Prostate gland (tissue), 2 donors: ENCODE measurements around the gene CCDC88B. TPM values are rescaled to one million over a fixed set of nuclear protein-coding genes. Genes with fewer than 3 reads are reported as not detected.

ENCODE experiments used
- DNase-seq: peaks from one replicate; pipeline ENCODE4 v3.0.0-alpha.2; 2019; ENCODE audit warnings: low spot score
- H3K27ac ChIP-seq, 2 donors: fragments of 200-600 bp; sonication (generic); 2 replicates each; pipeline ENCODE4 v1.5.1; 2017 to 2019
- H3K27me3 ChIP-seq: fragments of 200-600 bp; sonication (generic); replicated peaks from 2 replicates; pipeline ENCODE4 v1.5.1; 2019; ENCODE audit not compliant: insufficient read depth
- H3K36me3 ChIP-seq, 2 donors: fragments of 200-600 bp; sonication (generic); 1 replicate in 1 of 2; 2 replicates in 1 of 2; pipeline versions ENCODE4 v1.5.1 to v1.8.1; 2017 to 2019
- H3K4me1 ChIP-seq: fragments of 200-600 bp; sonication (generic); replicated peaks from 2 replicates; pipeline ENCODE4 v1.5.1; 2019
- H3K4me3 ChIP-seq, 2 donors: fragments of 200-600 bp; sonication (generic); 2 replicates each; pipeline ENCODE4 v1.5.1; 2017 to 2019
- H3K9me3 ChIP-seq: fragments of 200-600 bp; sonication (generic); 2 replicates; pipeline ENCODE4 v1.5.1; 2017
- POLR2A ChIP-seq: fragments of 450-650 bp; IDR thresholded peaks from one replicate; pipeline ENCODE4 v1.6.1; 2016; ENCODE audit warnings: antibody characterized with exemption, mild to moderate bottlenecking
- POLR2AphosphoS5 ChIP-seq: sonication (generic); formaldehyde crosslinking; IDR thresholded peaks from one replicate; pipeline ENCODE4 v1.6.1; 2017; ENCODE audit warnings: antibody characterized with exemption
- WGBS: methylation state at CpG from one replicate; pipeline ENCODE4 v1.1.5; 2018; 5-methylcytosine and 5-hydroxymethylcytosine counted together
- intact Hi-C: fragments of 100-400 bp; cut with DNase I; formaldehyde crosslinking; loops from one replicate; pipeline ENCODE4 v1.14.2; 2022
- total RNA-seq, 2 donors: library from RNA; depleted of rRNA; stranded (reverse); fragments of >200 nt; gene quantifications; one replicate each; pipeline ENCODE4 v1.1.0, GENCODE V29; 2016
- TF ChIP-seq, protein P1 (sequence below), 4 experiments: fragments of 200-600 bp in 2 of 4; fragments of 450-650 bp in 2 of 4; sonication (generic) in 2 of 4; IDR thresholded peaks; 1 replicate in 3 of 4; 2 replicates in 1 of 4; pipeline ENCODE4 v1.5.1; 2016 to 2019; ENCODE audit warnings: antibody characterized with exemption in 4 of 4, mild to moderate bottlenecking in 2 of 4, moderate library complexity in 2 of 4

CCDC88B gene
- total RNA-seq, 2 donors from 2014 or later: 3.0 to 10.0 TPM

DNA sequence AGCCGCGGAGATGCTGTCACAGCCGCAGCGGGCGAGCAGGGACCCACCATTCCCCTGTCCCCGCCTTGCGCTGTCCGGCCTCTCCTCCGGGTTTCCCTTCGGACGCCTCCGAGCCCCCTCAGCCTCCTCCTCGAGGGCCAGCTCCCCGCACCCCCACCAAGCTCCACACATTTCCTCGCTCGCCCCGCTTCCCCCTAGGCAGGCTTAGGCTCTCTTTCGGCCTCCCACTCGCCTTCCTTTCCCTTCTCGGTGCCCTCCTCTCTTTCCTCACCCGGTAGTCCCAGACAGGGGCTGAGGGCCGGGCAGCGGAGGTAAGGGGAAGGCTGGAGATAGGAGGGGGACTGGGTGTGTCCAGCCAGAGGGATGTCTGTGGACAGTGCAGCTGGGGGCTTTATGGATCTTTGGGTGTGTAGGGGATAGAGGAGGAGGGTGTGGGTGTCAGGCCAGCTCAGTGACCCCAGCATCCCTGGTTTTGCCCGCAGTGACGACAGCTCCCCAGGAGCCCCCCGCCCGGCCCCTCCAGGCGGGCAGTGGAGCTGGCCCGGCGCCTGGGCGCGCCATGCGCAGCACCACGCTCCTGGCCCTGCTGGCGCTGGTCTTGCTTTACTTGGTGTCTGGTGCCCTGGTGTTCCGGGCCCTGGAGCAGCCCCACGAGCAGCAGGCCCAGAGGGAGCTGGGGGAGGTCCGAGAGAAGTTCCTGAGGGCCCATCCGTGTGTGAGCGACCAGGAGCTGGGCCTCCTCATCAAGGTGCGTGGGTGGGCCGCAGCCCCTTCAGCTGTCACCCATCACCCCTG lies 47.3 kb upstream of the CCDC88B start:
- intact Hi-C loops: no loop called here
- peaks cover 3% of the 10 kb centered on the region for H3K4me1 ChIP-seq
- WGBS: 46% methylated on average over 42 of the region's 42 CpGs
- no peak for TF ChIP-seq POLR2AphosphoS5
- no peak for TF ChIP-seq POLR2A
- TF ChIP-seq, protein P1, sequence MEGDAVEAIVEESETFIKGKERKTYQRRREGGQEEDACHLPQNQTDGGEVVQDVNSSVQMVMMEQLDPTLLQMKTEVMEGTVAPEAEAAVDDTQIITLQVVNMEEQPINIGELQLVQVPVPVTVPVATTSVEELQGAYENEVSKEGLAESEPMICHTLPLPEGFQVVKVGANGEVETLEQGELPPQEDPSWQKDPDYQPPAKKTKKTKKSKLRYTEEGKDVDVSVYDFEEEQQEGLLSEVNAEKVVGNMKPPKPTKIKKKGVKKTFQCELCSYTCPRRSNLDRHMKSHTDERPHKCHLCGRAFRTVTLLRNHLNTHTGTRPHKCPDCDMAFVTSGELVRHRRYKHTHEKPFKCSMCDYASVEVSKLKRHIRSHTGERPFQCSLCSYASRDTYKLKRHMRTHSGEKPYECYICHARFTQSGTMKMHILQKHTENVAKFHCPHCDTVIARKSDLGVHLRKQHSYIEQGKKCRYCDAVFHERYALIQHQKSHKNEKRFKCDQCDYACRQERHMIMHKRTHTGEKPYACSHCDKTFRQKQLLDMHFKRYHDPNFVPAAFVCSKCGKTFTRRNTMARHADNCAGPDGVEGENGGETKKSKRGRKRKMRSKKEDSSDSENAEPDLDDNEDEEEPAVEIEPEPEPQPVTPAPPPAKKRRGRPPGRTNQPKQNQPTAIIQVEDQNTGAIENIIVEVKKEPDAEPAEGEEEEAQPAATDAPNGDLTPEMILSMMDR (IDR thresholded peaks at IDR 0.05): no peak
- no peak overlapping the region for H3K27ac ChIP-seq
- no peaks in the 10 kb centered on the region for H3K36me3 ChIP-seq
- H3K4me3 ChIP-seq: peak overlapping the region in 1 of 2 donors; percentile 19
- DNase-seq: no peak
- H3K27me3 ChIP-seq: peaks cover 5% of the 10 kb centered on the region
- H3K9me3 ChIP-seq: no peaks in the 10 kb centered on the region

DNA sequence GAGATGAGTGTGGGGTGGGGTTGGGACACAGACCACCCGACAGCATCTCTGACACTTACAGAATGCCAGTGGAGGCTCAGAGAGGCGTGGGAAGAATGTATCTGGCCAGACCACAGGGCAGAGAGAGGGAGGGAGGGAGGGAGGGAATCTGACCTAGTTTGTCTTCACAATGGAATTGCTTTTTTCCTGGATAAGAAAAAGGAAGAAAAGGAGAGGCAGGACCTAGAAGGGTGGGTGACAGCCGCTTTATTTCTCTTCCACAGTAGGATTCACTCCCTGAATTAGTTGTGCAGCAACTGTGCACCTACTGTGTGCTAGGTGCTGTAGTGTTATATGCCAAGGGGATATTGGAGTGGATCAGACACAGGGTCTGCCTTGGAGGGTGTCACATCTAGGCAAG lies 45.2 kb upstream of the CCDC88B start:
- DNase-seq: no peak
- TF ChIP-seq, protein P1 (IDR thresholded peaks at IDR 0.05): no peak
- TF ChIP-seq POLR2A: no peak
- TF ChIP-seq POLR2AphosphoS5: no peak
- H3K9me3 ChIP-seq: no peaks in the 10 kb centered on the region
- intact Hi-C loops: no loop called here
- no peaks in the 10 kb centered on the region for H3K36me3 ChIP-seq
- no peak overlapping the region for H3K4me3 ChIP-seq
- peaks cover 6% of the 10 kb centered on the region for H3K27me3 ChIP-seq
- peaks cover 9% of the 10 kb centered on the region for H3K4me1 ChIP-seq
- 58% methylated on average over 3 of the region's 3 CpGs for WGBS
- no peak overlapping the region for H3K27ac ChIP-seq

DNA sequence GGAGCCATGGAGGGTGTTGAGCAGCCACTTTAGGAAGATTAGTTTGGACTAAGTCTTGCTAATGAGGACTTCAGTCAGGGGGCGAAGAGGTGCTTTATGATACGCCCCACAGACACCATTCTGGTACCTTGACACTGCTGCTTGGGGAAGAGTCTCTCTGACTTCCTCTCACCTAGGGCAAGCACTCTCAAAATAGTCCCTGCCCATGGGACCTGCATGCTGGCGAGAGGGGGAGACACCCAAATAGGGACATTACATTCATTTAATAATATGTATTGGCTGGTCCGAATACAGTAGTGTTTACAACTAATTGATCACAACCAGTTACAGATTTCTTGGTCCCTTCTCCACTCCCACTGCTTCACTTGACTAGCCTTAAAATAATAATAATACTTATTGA lies 44.2 kb upstream of the CCDC88B start:
- no peak overlapping the region for H3K27ac ChIP-seq
- TF ChIP-seq POLR2A (no peak), POLR2AphosphoS5 (no peak)
- TF ChIP-seq, protein P1 (IDR thresholded peaks at IDR 0.05): no peak
- peaks cover 17% of the 10 kb centered on the region for H3K4me1 ChIP-seq
- no peak for DNase-seq
- intact Hi-C loops: no loop called here
- WGBS: 92% methylated on average over 4 of the region's 4 CpGs
- H3K27me3 ChIP-seq: peaks cover 9% of the 10 kb centered on the region
- no peaks in the 10 kb centered on the region for H3K36me3 ChIP-seq
- no peak overlapping the region for H3K4me3 ChIP-seq
- no peaks in the 10 kb centered on the region for H3K9me3 ChIP-seq

DNA sequence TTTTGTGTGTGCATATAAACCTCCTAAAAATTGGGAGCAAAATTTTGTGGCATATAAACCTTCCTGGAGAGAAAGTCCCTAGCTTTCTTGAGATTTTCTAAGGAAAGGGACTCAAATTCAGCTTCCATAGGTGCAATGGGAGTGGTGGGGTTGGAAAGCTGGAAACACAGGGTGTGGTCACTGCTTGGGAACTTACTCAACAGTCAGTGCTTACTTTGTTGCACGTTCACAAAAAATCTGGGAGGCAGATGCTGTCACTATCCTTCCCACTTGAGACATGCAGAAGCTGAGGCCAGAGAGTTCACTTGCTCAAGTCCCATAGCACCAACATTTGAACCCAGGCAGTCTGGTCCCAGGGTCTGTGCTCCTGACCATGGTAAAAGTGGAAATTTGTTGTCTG lies 43.8 kb upstream of the CCDC88B start:
- Histone ChIP-seq H3K4me1 (peaks cover 18% of the 10 kb centered on the region), H3K36me3 (no peaks in the 10 kb centered on the region), H3K27me3 (peaks cover 9% of the 10 kb centered on the region), H3K27ac (no peak overlapping the region), H3K9me3 (no peaks in the 10 kb centered on the region), H3K4me3 (no peak overlapping the region)
- intact Hi-C loops: no loop called here
- WGBS: 41% methylated on average over 1 of the region's 1 CpG
- DNase-seq: no peak
- TF ChIP-seq, protein P1 (IDR thresholded peaks at IDR 0.05): no peak
- TF ChIP-seq POLR2AphosphoS5: no peak
- no peak for TF ChIP-seq POLR2A
